HuH-7.5 (cell line): ENCODE results near the gene PRR33.
"Not testable (repeated sequence)": the region's sequence is repeated elsewhere in the genome, so short reads cannot be mapped to it uniquely, and the experiment has no call there.

Experiments used
- DNase-seq: peaks from one replicate; pipeline ENCODE4 v3.0.0; 2011; ENCODE audit warnings: low spot score

Gene PRR33

DNA sequence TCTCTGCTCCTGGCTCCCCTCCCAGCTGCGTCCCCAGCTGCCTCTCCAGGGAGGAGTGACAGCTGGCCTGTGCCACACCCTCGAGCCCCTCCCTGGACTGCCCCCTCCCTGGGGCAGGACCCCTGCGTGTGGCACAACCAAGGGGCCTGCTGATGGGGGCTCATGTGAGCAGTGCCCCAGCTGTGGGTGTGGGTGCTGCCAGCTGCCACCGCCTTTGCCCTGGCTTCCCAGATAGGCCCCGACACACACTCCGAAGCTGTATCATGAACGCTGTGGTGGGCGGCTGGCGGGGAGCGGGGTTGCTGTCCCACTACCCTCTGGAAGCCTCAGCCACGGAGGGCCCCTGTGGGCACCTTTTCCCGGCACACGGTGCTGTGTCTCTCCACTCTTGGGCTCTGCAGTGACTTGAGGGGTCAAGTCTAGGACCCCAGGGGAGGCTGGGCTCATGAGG lies 15.8 kb downstream of the PRR33 start:
- not testable (repeated sequence) for DNase-seq

GRCh38 chr11:1875093-1875850 lies 16.4 kb downstream of the PRR33 start:
- DNase-seq = no peak

- DNase-seq = not testable (repeated sequence)
These were observed 17.1 kb downstream of the PRR33 start for GRCh38 chr11:1874441-1875092.

GRCh38 chr11:1873813-1874150 lies 17.9 kb downstream of the PRR33 start:
- not testable (repeated sequence) for DNase-seq

DNA sequence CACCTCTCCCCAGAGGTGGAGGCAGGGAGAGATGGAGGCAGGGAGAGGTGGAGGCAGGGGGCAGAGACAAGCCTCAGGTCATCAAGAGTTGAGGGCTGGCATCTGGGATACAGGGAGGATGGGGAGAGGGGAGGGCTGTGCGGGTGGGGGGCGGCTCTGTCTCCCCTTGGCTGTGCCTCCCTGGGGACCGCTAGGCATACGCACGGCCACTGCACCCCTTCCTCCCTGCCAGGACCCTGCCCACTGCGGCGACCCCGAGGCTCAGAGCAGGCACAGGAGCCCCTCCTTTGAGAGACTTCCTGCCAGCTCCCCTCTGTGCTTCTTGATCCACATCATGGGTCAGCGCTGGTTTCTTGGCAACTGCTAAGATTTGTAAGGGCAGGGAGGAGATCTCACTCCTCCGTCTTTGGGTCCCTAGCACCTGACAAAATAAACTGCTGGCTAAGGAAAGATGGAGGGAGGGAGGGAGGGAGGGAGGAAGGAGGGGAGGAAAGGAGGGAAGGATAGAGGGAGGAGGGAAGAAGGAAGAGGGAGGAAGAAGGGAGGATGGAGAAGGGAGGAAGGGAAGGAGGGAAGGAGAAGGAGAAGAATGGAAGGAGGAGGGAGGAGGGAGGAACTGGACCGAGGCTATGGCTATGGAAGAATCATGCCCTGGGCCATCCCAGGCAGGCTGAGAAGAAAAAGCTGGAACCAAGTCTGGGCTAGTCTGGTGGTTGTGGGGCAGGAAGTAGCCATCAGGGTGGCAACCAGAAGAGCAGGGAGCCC lies 18.5 kb downstream of the PRR33 start:
- DNase-seq = no peak

DNA sequence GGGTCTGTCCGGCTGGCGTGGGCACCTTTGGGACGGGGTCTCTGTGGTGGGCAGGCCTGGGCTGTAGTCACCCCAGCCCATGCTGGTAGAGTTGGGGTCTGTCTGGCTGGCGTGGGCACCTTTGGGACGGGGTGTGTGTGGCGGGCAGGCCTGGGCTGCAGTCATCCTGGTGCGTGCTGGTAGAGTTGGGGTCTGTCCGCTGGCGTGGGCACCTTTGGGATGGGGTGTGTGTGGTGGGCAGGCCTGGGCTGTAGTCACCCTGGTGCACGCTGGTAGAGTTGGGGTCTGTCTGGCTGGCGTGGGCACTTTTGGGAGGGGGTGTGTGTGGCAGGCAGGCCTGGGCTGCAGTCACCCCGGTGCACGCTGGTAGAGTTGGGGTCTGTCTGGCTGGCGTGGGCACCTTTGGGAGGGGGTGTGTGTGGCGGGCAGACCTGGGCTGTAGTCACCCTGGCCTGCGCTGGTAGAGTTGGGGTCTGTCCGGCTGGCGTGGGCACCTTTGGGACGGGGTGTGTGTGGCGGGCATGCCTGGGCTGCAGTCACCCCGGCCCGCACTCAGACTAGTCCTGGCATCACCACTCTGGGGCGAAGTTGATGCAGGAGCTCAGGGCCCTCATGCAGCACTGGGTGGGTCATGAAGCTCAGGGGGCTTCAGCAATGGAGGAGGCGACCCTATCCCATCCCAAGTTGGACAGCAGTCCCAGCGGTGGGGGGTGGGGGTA lies 19.3 kb downstream of the PRR33 start:
- no peak for DNase-seq

DNA sequence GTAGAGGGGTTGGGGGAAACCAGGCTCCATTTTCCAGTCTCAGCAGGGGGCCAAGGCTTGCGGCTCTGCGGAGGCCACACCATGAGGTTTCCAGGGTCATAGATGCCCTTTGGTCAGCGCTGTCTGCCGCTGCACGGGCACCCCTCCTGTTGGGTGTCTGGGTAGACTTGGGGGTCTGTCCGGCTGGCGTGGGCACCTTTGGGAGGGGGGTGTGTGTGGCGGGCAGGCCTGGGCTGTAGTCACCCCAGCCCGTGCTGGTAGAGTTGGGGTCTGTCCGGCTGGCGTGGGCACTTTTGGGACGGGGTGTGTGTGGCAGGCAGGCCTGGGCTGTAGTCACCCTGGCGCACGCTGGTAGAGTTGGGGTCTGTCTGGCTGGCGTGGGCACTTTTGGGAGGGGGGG lies 20.2 kb downstream of the PRR33 start:
- DNase-seq = no peak

DNA sequence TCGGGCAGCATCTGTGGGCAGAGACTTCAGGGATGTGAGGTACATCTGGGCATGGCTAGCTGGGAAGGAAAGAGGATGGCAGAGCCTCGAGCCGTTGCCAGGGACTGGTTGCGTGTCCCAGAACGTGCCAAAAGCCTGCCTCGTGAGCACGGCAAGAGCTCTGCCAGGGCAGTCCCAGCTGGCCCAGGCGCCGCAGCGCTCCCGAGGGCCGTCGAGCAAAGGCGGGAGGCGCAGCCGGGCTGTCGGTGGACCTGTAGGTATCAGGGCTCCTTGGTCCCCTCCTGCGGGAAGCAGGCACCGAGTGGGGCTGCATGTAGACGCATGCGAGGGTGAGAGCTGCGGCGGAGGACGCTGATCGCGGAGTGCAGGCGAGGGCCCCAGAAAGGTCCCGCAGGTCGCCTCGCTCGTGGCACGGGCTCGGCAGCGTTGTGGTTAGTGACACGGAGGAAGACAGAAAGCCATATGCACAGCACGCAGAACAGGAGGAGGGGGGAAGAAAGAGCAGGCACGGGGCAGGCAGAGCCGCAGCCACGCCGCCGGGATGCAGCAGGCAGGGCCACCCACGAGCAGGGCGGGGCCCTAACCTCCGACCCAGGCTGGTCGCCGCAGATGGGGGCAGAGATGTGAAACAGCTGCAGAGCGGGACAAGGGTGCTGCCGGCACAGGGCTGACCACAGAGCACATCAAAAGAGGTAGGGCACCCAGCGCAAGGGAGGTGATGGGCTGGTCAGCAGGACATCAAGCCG lies 20.8 kb downstream of the PRR33 start:
- DNase-seq = no peak

DNA sequence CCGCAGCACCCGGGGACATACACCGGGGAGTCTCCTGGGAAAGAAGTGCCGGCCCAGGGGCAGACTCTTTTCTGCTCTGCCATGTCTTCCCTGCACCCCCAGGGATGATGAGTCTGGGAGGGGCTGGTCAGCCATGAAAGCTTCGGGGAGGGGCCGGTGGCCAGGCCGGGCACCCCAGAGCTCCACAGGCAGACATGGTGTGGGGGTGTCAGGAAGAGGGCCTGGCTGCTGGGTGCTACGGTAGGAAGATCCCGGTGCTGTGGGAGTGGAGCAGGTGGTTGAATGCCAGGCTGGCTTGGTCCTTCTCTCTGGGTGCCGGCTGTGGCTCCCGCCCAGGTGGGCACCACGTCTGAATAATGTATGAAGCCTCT lies 21.4 kb downstream of the PRR33 start:
- DNase-seq = no peak

- peak; percentile 61 for DNase-seq
These were observed 22.0 kb downstream of the PRR33 start for GRCh38 chr11:1869427-1870325.

DNA sequence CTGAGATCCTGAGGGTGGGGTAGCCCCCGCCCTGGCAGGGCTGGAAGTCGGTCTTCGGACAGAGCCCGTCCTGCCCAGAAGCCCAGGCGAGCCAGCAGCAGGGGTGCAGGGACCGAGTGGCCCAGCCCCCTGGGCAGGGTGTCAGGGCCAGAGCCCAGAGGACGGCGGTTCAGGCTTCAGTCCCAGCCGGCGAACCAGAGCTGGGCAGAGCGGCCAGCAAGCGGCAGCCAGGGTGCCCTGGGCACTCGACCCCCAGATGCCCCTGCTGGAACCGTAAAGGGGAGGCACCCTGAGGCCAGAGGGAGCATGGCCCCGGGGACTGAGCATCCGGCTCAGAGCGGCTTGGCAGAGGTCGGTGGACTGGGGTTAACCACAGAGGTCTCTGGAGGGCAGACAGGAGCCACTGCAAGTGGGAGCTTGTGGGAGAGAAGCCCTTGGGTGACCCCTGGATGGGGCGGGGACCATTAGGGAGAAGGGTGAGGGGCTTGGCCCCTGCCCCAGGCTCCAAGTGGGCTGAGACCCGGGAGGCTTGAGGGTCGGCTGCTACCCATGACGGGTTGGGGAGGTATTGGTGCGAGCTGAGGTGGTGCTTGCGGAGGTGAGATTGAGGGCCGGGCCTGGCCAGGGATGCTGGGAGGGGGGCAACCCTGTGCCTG lies 22.9 kb downstream of the PRR33 start:
- no peak for DNase-seq

DNA sequence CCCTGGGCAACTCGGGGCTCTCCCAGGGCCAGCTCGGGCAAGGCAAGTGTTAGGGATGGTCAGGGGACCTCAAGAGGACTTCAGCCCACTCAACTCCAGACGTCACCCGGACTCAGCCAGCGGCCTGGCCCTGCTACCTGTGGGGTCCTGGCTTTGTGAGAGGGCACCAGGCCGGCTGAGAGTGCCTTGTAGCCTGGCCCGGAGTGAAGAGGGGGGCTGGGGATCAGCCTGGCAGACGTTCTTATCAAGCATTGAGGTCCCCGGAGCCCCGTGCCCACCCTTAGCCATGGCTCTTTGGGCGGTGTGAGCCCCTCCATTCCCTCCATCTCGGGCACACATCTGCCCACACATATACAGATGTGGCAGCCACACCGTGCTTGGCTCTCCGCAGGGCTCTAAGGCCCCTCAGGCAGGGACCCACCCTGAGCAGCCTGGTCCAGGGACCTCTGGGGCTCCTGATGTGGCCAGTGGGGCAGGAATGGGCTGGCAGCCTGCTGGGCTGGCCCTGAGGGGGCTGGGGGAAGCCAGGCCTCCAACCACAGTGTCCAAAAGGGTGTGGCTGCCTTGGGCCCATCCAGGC lies 23.5 kb downstream of the PRR33 start:
- DNase-seq = no peak

GRCh38 chr11:1867381-1867780 lies 24.3 kb downstream of the PRR33 start:
- DNase-seq = no peak

- DNase-seq = no peak
These were observed 24.9 kb downstream of the PRR33 start for GRCh38 chr11:1866776-1867175.

GRCh38 chr11:1866226-1866625 lies 25.5 kb downstream of the PRR33 start:
- DNase-seq = no peak

DNA sequence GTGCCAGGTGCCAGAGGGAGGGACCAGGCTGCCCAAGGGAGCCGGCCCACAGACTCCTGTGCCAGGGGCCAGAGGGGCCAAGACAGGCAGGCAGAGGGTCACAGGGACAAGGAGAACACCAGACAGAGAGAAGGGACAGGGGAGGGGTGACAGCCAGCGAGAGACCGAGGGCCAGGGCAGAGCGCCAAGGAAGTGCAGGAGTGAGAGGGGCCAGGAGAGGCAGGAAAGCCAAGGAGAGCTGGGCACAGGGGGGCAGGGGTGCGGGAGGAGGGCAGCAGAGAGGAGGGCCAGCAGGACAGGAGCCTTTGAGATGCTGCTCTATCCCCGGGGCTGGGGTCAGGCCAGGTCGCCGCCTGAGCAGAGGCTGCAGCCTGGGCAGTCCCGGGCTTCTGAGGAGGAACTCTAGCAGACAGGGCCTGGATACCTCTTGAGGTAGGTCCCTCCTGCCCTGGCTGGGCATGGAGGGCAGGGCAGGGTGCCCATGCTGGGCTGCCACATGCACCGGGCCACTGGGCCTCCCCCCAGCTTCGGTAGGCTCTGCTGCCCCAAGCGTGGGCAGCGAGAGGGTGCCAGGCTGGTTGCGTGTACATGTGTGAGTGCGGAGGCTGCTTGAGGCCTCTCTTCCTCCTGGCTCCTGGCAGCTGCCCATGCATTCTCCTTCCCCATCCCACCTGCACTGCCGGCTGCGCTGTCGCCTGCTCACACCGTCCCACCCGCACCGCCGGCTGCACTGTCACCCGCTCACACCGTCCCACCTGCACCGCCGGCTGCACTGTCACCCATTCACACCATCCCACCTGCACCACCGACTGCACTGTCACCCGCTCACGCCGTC lies 26.6 kb downstream of the PRR33 start:
- DNase-seq = no peak

- DNase-seq = no peak
These were observed 27.5 kb downstream of the PRR33 start for GRCh38 chr11:1864231-1864630.

DNA sequence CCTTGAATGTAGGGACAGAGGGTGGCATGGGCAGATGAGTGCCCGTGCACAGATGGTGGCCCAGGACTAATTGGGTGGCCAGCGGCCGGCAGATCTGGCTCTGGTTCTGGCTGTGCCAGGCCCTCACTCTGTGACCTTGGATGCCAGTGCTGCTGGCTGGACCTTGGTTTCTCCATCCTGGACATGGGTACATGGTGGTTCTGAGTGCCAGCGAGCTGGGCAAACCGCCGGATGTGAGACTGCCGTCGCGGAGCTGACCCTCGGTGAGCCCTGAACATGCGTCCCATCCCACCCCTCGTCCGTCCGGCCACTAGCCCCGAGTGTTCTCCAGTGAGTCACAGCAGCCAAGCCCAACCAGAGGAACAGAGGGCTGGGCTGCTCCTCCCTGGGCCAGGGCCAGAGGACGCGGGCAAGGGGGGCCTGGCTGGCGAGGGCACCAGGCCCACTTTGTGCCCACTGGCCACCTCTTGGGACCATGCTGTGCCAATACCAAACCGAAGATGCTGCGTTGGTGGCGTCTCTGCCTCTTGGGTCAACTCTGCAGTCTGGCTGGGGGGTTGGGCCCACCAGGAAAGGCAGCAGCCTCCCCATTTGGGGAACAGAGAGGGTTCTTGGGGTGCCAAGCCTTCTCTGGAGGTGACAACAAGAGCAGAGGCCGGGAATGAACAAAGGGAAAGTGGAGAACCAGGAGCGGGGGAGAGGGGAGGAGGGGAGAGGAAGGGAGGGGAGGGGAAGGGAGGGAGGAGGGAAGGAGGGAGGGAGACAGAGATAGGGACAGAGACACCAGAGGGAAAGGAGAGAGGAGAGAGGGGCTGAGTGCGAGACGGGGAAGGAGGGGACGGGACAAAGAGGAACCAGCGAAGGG lies 28.1 kb downstream of the PRR33 start:
- no peak for DNase-seq
